Astrocyte of the cerebellum (primary cell): ENCODE measurements around the gene PLCL1.

ENCODE experiments used
- DNase-seq: peaks from one replicate; pipeline ENCODE4 v3.0.0-alpha.2; 2011; ENCODE audit warnings: low read depth
- H3K4me3 ChIP-seq: 2 replicates; pipeline ENCODE4 v1.5.1; 2011; ENCODE audit warnings: mild to moderate bottlenecking, low read depth, low read length, moderate library complexity
- CTCF ChIP-seq: IDR thresholded peaks from 2 replicates; pipeline ENCODE4 v1.5.1; 2012; ENCODE audit warnings: low read length, low read depth, moderate library complexity, mild to moderate bottlenecking; ENCODE audit errors: missing control alignments
- in situ Hi-C: cut with HindIII; loops from 2 replicates; pipeline ENCODE4 v1.10.0; 2017; ENCODE audit warnings: low sequenced_read_pairs

PLCL1 gene

GRCh38 chr2:198168651-198169050 lies 364.3 kb downstream of the PLCL1 start:
- DNase-seq = no peak
- no peak for TF ChIP-seq CTCF
- H3K4me3 ChIP-seq = no peak overlapping the region
- in situ Hi-C loops = no loop called here

- no peak for DNase-seq
Observed at GRCh38 chr2:198173242-198173641, 368.8 kb downstream of the PLCL1 start.

GRCh38 chr2:198173864-198174263 lies 369.5 kb downstream of the PLCL1 start:
- DNase-seq = no peak
- in situ Hi-C loops = no loop called here
- H3K4me3 ChIP-seq = no peak overlapping the region
- TF ChIP-seq CTCF = no peak

More at GRCh38 chr2:198173242-198173641, 368.8 kb downstream of the PLCL1 start:
- in situ Hi-C loops = no loop called here
- no peak overlapping the region for H3K4me3 ChIP-seq
- no peak for TF ChIP-seq CTCF

- no peak for TF ChIP-seq CTCF
- no peak for DNase-seq
- H3K4me3 ChIP-seq = no peak overlapping the region
- in situ Hi-C loops = no loop called here
Observed at GRCh38 chr2:198175271-198175670, 370.9 kb downstream of the PLCL1 start.

- no peak overlapping the region for H3K4me3 ChIP-seq
- no peak for DNase-seq
- in situ Hi-C loops = no loop called here
- no peak for TF ChIP-seq CTCF
Observed at GRCh38 chr2:198177040-198177439, 372.6 kb downstream of the PLCL1 start.

- H3K4me3 ChIP-seq = no peak overlapping the region
- in situ Hi-C loops = no loop called here
Observed at GRCh38 chr2:198178766-198179165, 374.4 kb downstream of the PLCL1 start.

More at GRCh38 chr2:198178766-198179165, 374.4 kb downstream of the PLCL1 start:
- DNase-seq = no peak
- TF ChIP-seq CTCF = no peak
